Thyroid gland (tissue), 4 donors: Measurements from ENCODE around the gene TOX3.

ENCODE experiments used
- POLR2A ChIP-seq, 2 donors: fragments of 450-650 bp; IDR thresholded peaks; one replicate each; pipeline ENCODE4 v1.6.1; 2017; ENCODE audit warnings: antibody characterized with exemption in 2 of 2, mild to moderate bottlenecking in 2 of 2, moderate library complexity in 1 of 2
- TF ChIP-seq, protein P1 (sequence below), 6 experiments: fragments of 200-600 bp in 3 of 6; fragments of 450-650 bp in 3 of 6; sonication (generic) in 3 of 6; IDR thresholded peaks; one replicate each; pipeline ENCODE4 v1.5.1; 2016 to 2019; ENCODE audit warnings: antibody characterized with exemption in 6 of 6, mild to moderate bottlenecking in 2 of 6, inconsistent platforms in 1 of 6, moderate library complexity in 1 of 6

DNA sequence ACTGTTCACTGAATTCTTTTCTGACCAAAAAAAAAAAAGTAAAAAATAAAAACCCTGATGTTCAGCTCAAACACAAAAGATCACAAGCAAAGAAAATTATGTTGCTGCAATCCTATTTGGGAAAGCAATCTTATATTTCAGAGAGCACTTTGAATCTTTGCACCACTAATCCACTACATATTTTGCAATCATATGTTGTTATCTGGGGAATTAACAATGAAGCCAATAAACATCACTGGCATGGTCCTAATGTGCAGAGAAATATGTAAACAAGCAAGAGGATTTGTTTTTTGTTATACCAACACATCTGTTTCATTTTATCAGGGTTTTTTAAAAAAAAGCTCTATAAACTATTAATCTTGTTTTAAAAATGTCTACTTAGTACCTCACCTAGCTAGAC, 84.1 kb downstream of the TOX3 start:
- TF ChIP-seq, protein P1, sequence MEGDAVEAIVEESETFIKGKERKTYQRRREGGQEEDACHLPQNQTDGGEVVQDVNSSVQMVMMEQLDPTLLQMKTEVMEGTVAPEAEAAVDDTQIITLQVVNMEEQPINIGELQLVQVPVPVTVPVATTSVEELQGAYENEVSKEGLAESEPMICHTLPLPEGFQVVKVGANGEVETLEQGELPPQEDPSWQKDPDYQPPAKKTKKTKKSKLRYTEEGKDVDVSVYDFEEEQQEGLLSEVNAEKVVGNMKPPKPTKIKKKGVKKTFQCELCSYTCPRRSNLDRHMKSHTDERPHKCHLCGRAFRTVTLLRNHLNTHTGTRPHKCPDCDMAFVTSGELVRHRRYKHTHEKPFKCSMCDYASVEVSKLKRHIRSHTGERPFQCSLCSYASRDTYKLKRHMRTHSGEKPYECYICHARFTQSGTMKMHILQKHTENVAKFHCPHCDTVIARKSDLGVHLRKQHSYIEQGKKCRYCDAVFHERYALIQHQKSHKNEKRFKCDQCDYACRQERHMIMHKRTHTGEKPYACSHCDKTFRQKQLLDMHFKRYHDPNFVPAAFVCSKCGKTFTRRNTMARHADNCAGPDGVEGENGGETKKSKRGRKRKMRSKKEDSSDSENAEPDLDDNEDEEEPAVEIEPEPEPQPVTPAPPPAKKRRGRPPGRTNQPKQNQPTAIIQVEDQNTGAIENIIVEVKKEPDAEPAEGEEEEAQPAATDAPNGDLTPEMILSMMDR (IDR thresholded peaks at IDR 0.05) = no peak
- no peak for TF ChIP-seq POLR2A (IDR thresholded peaks at IDR 0.05)
